GM12878 (cell line): ENCODE data around the gene IHH. TPM values are rescaled to one million over a fixed set of nuclear protein-coding genes. Genes with fewer than 3 reads are reported as not detected.

Source experiments
- ATAC-seq: fragments of 200-7000 bp; cut with Tn5 transposase; 3 replicates; pipeline ENCODE4 v1.9.1; 2020; ENCODE audit warnings: mild to moderate bottlenecking, moderate library complexity
- BruUV-seq: library from RNA; stranded (reverse); fragments of 400-500 nt; replicated peaks from 2 replicates; lab custom pipeline; 2021; lab: Mats Ljungman, UMichigan
- CTCF ChIA-PET: fragments of 300-600 bp; sonication (Branson Sonifier 250); formaldehyde crosslinking; extraction: SDS; loops from one replicate; lab custom pipeline; 2021; ENCODE audit warnings: inconsistent platforms; lab: Yijun Ruan, JAX
- POLR2A ChIA-PET: fragments of 350-600 bp; formaldehyde crosslinking; extraction: SDS; loops from one replicate; lab custom pipeline; 2021; ENCODE audit warnings: inconsistent platforms; lab: Charles Lee
- RAD21 ChIA-PET: fragments of 300-600 bp; sonication (Branson Sonifier 250); formaldehyde crosslinking; loops from one replicate; lab custom pipeline; 2023; ENCODE audit warnings: antibody characterized with exemption; ENCODE audit not compliant: unreplicated experiment; lab: Charles Lee
- SMC1A ChIA-PET: fragments of 300-600 bp; sonication (Branson Sonifier 250); formaldehyde crosslinking; loops from one replicate; lab custom pipeline; 2023; ENCODE audit not compliant: unreplicated experiment, uncharacterized antibody; lab: Charles Lee
- DNase-seq: peaks from one replicate; pipeline ENCODE4 v3.0.0-alpha.2; 2011; ENCODE audit warnings: low read depth, low spot score
- FAIRE-seq: peaks from 3 replicates; lab custom pipeline; 2011; peaks lifted over from hg19 to GRCh38; lab: Jason Lieb, UNC
- H2AFZ ChIP-seq: 2 replicates; pipeline ENCODE4 v1.6.0; 2011; ENCODE audit warnings: low read depth, low read length, control low read depth; ENCODE audit not compliant: control insufficient read depth
- H3K27ac ChIP-seq: 2 replicates; pipeline ENCODE4 v1.5.1; 2011; ENCODE audit warnings: control low read depth; ENCODE audit not compliant: control insufficient read depth, insufficient read depth
- H3K27me3 ChIP-seq, 2 experiments: replicated peaks in 1 of 2; 2 replicates each; pipeline versions ENCODE4 v1.6.0 to v1.6.1; 2011; ENCODE audit warnings: low read length in 1 of 2; ENCODE audit not compliant: control insufficient read depth in 2 of 2, insufficient read depth in 2 of 2
- H3K36me3 ChIP-seq, 2 experiments: 2 replicates each; pipeline ENCODE4 v1.5.1; 2011; ENCODE audit warnings: low read length in 1 of 2; ENCODE audit not compliant: control insufficient read depth in 2 of 2, insufficient read depth in 2 of 2
- H3K4me1 ChIP-seq: 2 replicates; pipeline ENCODE4 v1.6.1; 2011; ENCODE audit warnings: mild to moderate bottlenecking, low read length, moderate library complexity, mixed read lengths; ENCODE audit not compliant: control insufficient read depth, insufficient read depth
- H3K4me2 ChIP-seq: 2 replicates; pipeline ENCODE4 v1.6.0; 2011; ENCODE audit warnings: control low read depth; ENCODE audit not compliant: control insufficient read depth, insufficient read depth
- H3K4me3 ChIP-seq: fragments of 200-600 bp; sonication (generic); 2 replicates; pipeline ENCODE4 v1.5.1; 2016
- H3K79me2 ChIP-seq: 2 replicates; pipeline ENCODE4 v1.6.0; 2011; ENCODE audit warnings: low read length; ENCODE audit not compliant: control insufficient read depth, insufficient read depth
- H3K9ac ChIP-seq: 2 replicates; pipeline ENCODE4 v1.8.0; 2011; ENCODE audit warnings: low read length, control low read depth, mixed read lengths; ENCODE audit not compliant: control insufficient read depth, insufficient read depth
- H3K9me3 ChIP-seq: replicated peaks from 3 replicates; pipeline ENCODE4 v1.5.1; 2011; ENCODE audit warnings: mild to moderate bottlenecking, low read length; ENCODE audit not compliant: control insufficient read depth, insufficient read depth
- H4K20me1 ChIP-seq: 2 replicates; pipeline ENCODE4 v1.6.0; 2011; ENCODE audit not compliant: control insufficient read depth, insufficient read depth
- CTCF ChIP-seq, 3 experiments: IDR thresholded peaks in 2 of 3; conservative IDR thresholded peaks in 1 of 3; 2 replicates each; pipeline ENCODE4 v1.5.1; 2011; ENCODE audit warnings: low read depth in 3 of 3, low read length in 3 of 3, mild to moderate bottlenecking in 3 of 3, control low read depth in 2 of 3, moderate library complexity in 2 of 3, inconsistent platforms in 1 of 3, mixed read lengths in 1 of 3; ENCODE audit not compliant: control insufficient read depth in 2 of 3, insufficient read depth in 1 of 3; ENCODE audit errors: extremely low read depth in 1 of 3
- EED ChIP-seq: sonication (generic); IDR thresholded peaks from 2 replicates; pipeline ENCODE4 v1.6.1; 2016; ENCODE audit warnings: antibody characterized with exemption, low read depth
- EZH2 ChIP-seq: IDR thresholded peaks from 2 replicates; pipeline ENCODE4 v1.6.1; 2012; ENCODE audit warnings: low read depth, mild to moderate bottlenecking, control low read depth, inconsistent platforms, low read length, borderline replicate concordance; ENCODE audit not compliant: control insufficient read depth
- FOS ChIP-seq: IDR thresholded peaks from 3 replicates; pipeline ENCODE4 v1.6.1; 2011; ENCODE audit warnings: borderline replicate concordance; ENCODE audit not compliant: insufficient read length; ENCODE audit errors: extremely low read depth
- FOXM1 ChIP-seq: IDR thresholded peaks from 2 replicates; pipeline ENCODE4 v1.6.1; 2012; ENCODE audit warnings: low read depth, mild to moderate bottlenecking, inconsistent platforms, low read length, moderate library complexity
- MTA3 ChIP-seq: IDR thresholded peaks from 2 replicates; pipeline ENCODE4 v1.6.1; 2012; ENCODE audit warnings: low read length, inconsistent platforms, borderline replicate concordance
- NFXL1 ChIP-seq: fragments of 450-650 bp; IDR thresholded peaks from 2 replicates; pipeline ENCODE4 v1.6.1; 2017; ENCODE audit warnings: antibody characterized with exemption, mild to moderate bottlenecking, borderline replicate concordance
- POLR2AphosphoS2 ChIP-seq: IDR thresholded peaks from 2 replicates; pipeline ENCODE4 v1.6.1; 2011; ENCODE audit warnings: low read depth, mild to moderate bottlenecking, low read length, improper control_type of control experiment, moderate library complexity
- RB1 ChIP-seq: fragments of 450-650 bp; formaldehyde crosslinking; IDR thresholded peaks from 2 replicates; pipeline ENCODE4 v1.6.1; 2017; ENCODE audit warnings: mild to moderate bottlenecking, borderline replicate concordance
- RFX5 ChIP-seq: IDR thresholded peaks from 2 replicates; pipeline ENCODE4 v1.6.1; 2011; ENCODE audit warnings: low read depth, low read length, improper control_type of control experiment
- SMAD5 ChIP-seq: IDR thresholded peaks from 2 replicates; pipeline ENCODE4 v1.6.1; 2016; ENCODE audit warnings: antibody characterized with exemption, low read depth
- SREBF2 ChIP-seq: IDR thresholded peaks from 2 replicates; pipeline ENCODE4 v1.6.1; 2012; ENCODE audit warnings: mild to moderate bottlenecking, low read length
- USF2 ChIP-seq: IDR thresholded peaks from 2 replicates; pipeline ENCODE4 v1.6.1; 2011; ENCODE audit warnings: low read depth, low read length, improper control_type of control experiment, borderline replicate concordance
- WRNIP1 ChIP-seq: IDR thresholded peaks from 2 replicates; pipeline ENCODE4 v1.6.1; 2011; ENCODE audit warnings: low read depth, low read length, improper control_type of control experiment, borderline replicate concordance
- ZNF687 ChIP-seq: fragments of 450-650 bp; IDR thresholded peaks from 2 replicates; pipeline ENCODE4 v1.6.1; 2017; ENCODE audit warnings: mild to moderate bottlenecking, moderate library complexity
- WGBS: methylation state at CpG from one replicate; pipeline ENCODE4 v1.1.6; 2016; ENCODE audit warnings: low lambda C conversion rate; ENCODE audit not compliant: insufficient replicate concordance, insufficient coverage; ENCODE audit errors: missing lambda C conversion rate; 5-methylcytosine and 5-hydroxymethylcytosine counted together
- in situ Hi-C: fragments of 300-500 bp; cut with MboI; formaldehyde crosslinking; loops from 9 replicates; pipeline ENCODE4 v1.14.3; 2018; ENCODE audit warnings: mixed read lengths
- intact Hi-C: fragments of 100-400 bp; cut with micrococcal nuclease; formaldehyde crosslinking; loops from one replicate; pipeline ENCODE4 v1.14.2; 2022; ENCODE audit not compliant: unreplicated experiment
- polyA plus RNA-seq, 11 experiments: library from polyadenylated mRNA; depleted of rRNA in 4 of 11; unstranded in 6 of 11; stranded (reverse) in 5 of 11; fragments of >200 nt; fragmentation: Nextera tagmentation in 4 of 11; fragmentation: Illumina TruSeq in 1 of 11; extraction: Ambion mirVana in 4 of 11; extraction: Trizol in 1 of 11; gene quantifications; 1 replicate in 1 of 11; 2 replicates in 10 of 11; pipeline versions ENCODE4 v1.2.1 to v1.2.3, GENCODE V29; 2011 to 2016; ENCODE audit warnings: inconsistent platforms in 2 of 11, missing spikeins in 2 of 11, low read depth in 1 of 11
- total RNA-seq, 4 experiments: library from RNA; depleted of rRNA in 3 of 4; stranded (reverse); fragments of >200 nt in 3 of 4; fragmentation: Illumina TruSeq in 1 of 4; extraction: Trizol in 1 of 4; gene quantifications; 2 replicates each; pipeline versions ENCODE4 v1.2.1 to v1.2.3, GENCODE V29; 2013 to 2021

The IHH gene
- total and polyA plus RNA-seq, 10 of the 15 experiments (the other 5 are each of a cell fraction or from before 2014, with no cell fraction given) = 0.04 TPM; not detected in 9

GRCh38 chr2:219099329-219099728 is 38.6 kb upstream of the IHH start:
- no peaks in the 10 kb centered on the region for H4K20me1 ChIP-seq
- intact Hi-C loops = no loop called here
- WGBS = 0% methylated on average over 1 of the region's 1 CpG
- CTCF ChIA-PET = interaction anchor here (1.0 to 10.8 kb wide), 3 partner anchors 19 to 196 kb away, joined by 3 to 365 read pairs (median 105); no protein-coding TSS in a partner anchor
- no peak overlapping the region for H3K27ac ChIP-seq
- H3K4me1 ChIP-seq = no peaks in the 10 kb centered on the region
- no peak overlapping the region for H3K9ac ChIP-seq
- POLR2A ChIA-PET = no interaction called here
- DNase-seq (no peak), FAIRE-seq (no peak), ATAC-seq (no peak)
- H3K79me2 ChIP-seq = no peaks in the 10 kb centered on the region
- SMC1A ChIA-PET = interaction anchor here (1.3 kb wide), 1 partner anchor 25 kb away, joined by 3 read pairs; no protein-coding TSS in a partner anchor
- BruUV-seq = no TSS peak
- in situ Hi-C loops = no loop called here
- no peaks in the 10 kb centered on the region for H3K36me3 ChIP-seq
- H3K4me3 ChIP-seq = no peak overlapping the region
- no peak overlapping the region for H2AFZ ChIP-seq
- no peaks in the 10 kb centered on the region for H3K9me3 ChIP-seq
- TF ChIP-seq EED = no peak
- no peak for TF ChIP-seq SREBF2
- TF ChIP-seq FOXM1 = no peak
- no peak for TF ChIP-seq FOS
- TF ChIP-seq NFXL1 = no peak
- no peak for TF ChIP-seq RB1
- no peak for TF ChIP-seq WRNIP1
- no peak for TF ChIP-seq RFX5
- no peak for TF ChIP-seq USF2
- TF ChIP-seq SMAD5 = no peak
- no peak for TF ChIP-seq CTCF (IDR thresholded peaks at IDR 0.05 in 2 of 3, conservative IDR thresholded peaks at IDR 0.05 in 1 of 3; ENCODE audit: control insufficient read depth in 2 of 3, extremely low read depth in 1 of 3, insufficient read depth in 1 of 3, low read depth in 3 of 3, low read length in 3 of 3)
- no peak for TF ChIP-seq MTA3
- TF ChIP-seq ZNF687 = no peak
- TF ChIP-seq POLR2AphosphoS2 = no peak
- no peak for TF ChIP-seq EZH2
- TF ChIP-seq, all 136 proteins: peak for 0
- RAD21 ChIA-PET = no interaction called here
- H3K27me3 ChIP-seq = no peaks in the 10 kb centered on the region
- no peak overlapping the region for H3K4me2 ChIP-seq
